ENCODE data around the gene SWAP70.

Gene SWAP70

DNA sequence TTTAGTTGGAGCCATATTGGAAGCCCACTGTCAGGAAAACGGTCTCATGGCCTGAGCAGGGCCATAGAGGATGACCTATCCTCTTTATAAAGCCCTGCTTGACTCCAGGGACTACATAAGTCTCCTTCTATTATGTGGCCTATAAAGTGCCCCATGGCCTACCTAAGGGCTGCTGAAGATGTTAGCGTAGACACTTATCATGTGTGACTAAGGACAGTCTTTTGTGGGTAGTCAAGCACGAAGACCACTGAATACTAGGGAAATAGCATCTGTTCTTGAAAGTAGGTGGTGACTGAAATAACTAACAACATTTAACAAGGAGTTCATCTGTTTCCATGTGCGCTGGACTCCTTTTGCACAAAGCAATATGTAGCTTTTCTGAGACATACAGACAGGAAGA lies 117.1 kb downstream of the SWAP70 start:
- no peak overlapping the region for H3K4me3 ChIP-seq
- no peak for DNase-seq
- H3K27me3 ChIP-seq = no peaks in the 10 kb centered on the region
- TF ChIP-seq, protein P1, sequence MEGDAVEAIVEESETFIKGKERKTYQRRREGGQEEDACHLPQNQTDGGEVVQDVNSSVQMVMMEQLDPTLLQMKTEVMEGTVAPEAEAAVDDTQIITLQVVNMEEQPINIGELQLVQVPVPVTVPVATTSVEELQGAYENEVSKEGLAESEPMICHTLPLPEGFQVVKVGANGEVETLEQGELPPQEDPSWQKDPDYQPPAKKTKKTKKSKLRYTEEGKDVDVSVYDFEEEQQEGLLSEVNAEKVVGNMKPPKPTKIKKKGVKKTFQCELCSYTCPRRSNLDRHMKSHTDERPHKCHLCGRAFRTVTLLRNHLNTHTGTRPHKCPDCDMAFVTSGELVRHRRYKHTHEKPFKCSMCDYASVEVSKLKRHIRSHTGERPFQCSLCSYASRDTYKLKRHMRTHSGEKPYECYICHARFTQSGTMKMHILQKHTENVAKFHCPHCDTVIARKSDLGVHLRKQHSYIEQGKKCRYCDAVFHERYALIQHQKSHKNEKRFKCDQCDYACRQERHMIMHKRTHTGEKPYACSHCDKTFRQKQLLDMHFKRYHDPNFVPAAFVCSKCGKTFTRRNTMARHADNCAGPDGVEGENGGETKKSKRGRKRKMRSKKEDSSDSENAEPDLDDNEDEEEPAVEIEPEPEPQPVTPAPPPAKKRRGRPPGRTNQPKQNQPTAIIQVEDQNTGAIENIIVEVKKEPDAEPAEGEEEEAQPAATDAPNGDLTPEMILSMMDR (IDR thresholded peaks at IDR 0.05) = no peak
- H3K36me3 ChIP-seq = peaks cover 43 to 67% (median 55%) of the 10 kb centered on the region in 3 donors
- intact Hi-C loops (cut with DNase I; ENCODE audit: low total_unique reads) = no loop called here
- no peak overlapping the region for H3K27ac ChIP-seq
- no peaks in the 10 kb centered on the region for H3K9me3 ChIP-seq
- H3K4me1 ChIP-seq = no peaks in the 10 kb centered on the region

DNA sequence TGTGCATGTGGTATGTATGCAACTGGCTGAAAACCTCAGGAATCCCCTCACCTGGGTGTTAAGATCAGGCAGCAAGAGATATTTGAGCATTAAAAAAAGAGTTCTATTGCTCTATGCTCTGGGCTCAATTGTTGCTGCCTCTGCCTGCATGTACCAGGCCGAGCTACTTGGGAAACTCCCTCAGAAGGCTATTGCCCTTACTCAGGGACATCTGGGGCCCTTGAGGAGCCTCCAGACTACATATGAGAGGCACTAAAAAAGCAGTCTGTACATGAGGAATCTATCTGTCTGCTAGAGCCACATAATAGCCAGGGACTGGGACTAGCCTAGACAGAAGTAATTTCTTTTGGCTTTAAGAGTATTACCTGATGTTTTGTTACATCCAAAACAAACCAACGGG lies 120.1 kb downstream of the SWAP70 start:
- Histone ChIP-seq H3K4me1 (no peaks in the 10 kb centered on the region), H3K4me3 (no peak overlapping the region), H3K27ac (no peak overlapping the region), H3K36me3 (peaks cover 57 to 85% (median 83%) of the 10 kb centered on the region in 3 donors), H3K27me3 (no peaks in the 10 kb centered on the region), H3K9me3 (no peaks in the 10 kb centered on the region)
- intact Hi-C loops (cut with DNase I; ENCODE audit: low total_unique reads) = no loop called here
- DNase-seq = no peak
- TF ChIP-seq, protein P1 (IDR thresholded peaks at IDR 0.05) = no peak

DNA sequence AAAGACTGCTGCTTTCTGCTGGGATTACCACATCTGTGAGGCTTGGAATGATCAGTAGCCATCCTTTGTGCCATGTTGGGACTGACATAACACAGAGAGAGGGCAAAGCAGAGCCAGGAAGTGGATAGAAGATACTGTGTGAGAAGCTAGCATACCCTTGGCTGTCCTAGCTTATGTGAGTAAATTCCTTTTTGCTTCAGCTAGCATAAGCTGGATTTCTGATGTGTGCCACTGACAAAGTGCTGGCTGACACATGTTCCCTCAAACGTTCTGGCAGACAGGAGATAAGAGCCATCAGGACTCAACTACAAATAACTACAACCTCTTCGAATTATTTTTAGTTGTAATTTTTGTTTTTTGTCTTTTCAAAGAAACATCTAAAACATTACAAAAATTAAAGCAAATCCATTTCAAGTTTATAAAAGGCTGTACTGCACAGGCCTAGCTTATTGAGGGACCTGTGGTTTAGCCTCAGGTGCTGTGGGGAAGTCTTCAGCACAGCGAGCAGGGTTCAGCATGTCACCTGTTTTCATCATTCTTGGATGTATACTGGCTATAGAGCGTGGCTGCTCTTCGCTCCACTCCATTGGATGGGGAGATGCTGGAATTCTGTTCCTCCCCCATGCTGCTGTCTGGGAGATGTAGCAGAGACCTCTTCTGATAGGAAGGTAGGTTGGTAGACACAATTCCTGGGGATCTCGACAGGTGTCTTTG lies 120.9 kb downstream of the SWAP70 start:
- no peak for DNase-seq
- Histone ChIP-seq H3K36me3 (peaks cover 52 to 83% (median 83%) of the 10 kb centered on the region in 3 donors), H3K4me1 (no peaks in the 10 kb centered on the region), H3K27me3 (no peaks in the 10 kb centered on the region), H3K9me3 (no peaks in the 10 kb centered on the region), H3K4me3 (no peak overlapping the region), H3K27ac (no peak overlapping the region)
- TF ChIP-seq, protein P1 (IDR thresholded peaks at IDR 0.05) = no peak
- intact Hi-C loops (cut with DNase I; ENCODE audit: low total_unique reads) = no loop called here

DNA sequence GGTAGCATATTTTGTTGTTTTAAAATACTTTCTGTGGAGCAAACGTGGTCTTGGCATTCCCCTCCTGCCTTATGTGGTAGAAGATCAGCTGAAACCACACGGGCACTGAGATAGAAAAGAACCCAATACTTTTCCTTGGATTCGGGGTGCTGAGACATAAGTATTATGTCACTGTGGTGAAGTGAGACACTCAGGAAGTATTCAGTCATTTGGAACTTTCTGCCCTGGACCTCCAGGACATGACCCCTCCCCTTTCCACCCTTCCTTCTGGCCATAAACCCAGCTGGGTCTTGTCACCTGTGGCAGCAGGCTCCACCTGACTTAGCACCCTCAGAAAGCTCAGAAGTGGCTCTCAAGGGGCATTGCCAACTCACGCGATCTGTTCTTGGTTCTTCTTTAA lies 123.4 kb downstream of the SWAP70 start:
- Histone ChIP-seq H3K36me3 (peaks cover 30 to 76% (median 61%) of the 10 kb centered on the region in 3 donors), H3K27ac (no peak overlapping the region), H3K9me3 (no peaks in the 10 kb centered on the region), H3K27me3 (no peaks in the 10 kb centered on the region), H3K4me3 (no peak overlapping the region), H3K4me1 (no peaks in the 10 kb centered on the region)
- intact Hi-C loops (cut with DNase I; ENCODE audit: low total_unique reads) = no loop called here
- TF ChIP-seq, protein P1 (IDR thresholded peaks at IDR 0.05) = no peak
- DNase-seq = no peak

DNA sequence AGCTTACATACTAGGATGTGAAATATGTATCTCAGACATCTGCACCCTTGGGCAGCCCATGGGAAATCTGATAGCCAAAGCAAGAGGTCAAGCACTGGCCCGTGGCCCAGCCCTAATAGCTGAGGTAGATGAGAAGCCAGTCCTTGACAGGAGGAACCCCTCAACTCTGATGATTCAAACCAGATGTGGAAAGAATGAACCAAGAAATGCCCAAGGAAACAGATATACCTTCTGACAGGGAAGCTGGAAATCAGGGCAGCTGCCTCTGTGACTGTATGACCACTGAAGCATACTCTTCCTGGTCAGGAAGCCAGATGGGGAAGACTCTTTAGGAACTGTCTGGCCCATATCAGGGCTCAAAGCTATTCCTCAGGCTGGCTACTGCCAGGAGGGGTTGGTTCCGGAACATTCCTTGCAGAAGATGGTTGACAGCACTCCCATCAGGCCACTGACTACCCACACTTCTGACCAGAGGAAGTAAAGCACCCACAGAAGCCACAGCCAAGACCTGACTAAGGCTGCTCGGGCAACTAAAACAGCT lies 124.2 kb downstream of the SWAP70 start:
- DNase-seq = peak in 1 of 2 donors; percentile 36
- no peaks in the 10 kb centered on the region for H3K4me1 ChIP-seq
- H3K9me3 ChIP-seq = no peaks in the 10 kb centered on the region
- intact Hi-C loops (cut with DNase I; ENCODE audit: low total_unique reads) = no loop called here
- peaks cover 30 to 76% (median 61%) of the 10 kb centered on the region in 3 donors for H3K36me3 ChIP-seq
- TF ChIP-seq, protein P1 (IDR thresholded peaks at IDR 0.05) = no peak
- no peaks in the 10 kb centered on the region for H3K27me3 ChIP-seq
- no peak overlapping the region for H3K27ac ChIP-seq
- H3K4me3 ChIP-seq = no peak overlapping the region

Measured in tibial artery (tissue), 4 donors.